Mammary epithelial cell (primary cell): ENCODE data around the gene KIF1B.

Source experiments
- EZH2 ChIP-seq: IDR thresholded peaks from 2 replicates; pipeline ENCODE4 v1.6.1; 2012; ENCODE audit warnings: low read length, inconsistent platforms, borderline replicate concordance
- TF ChIP-seq, protein P1 (sequence below), 2 donors: IDR thresholded peaks in 1 of 2; conservative IDR thresholded peaks in 1 of 2; 2 replicates each; pipeline ENCODE4 v1.5.1; 2011 to 2012; ENCODE audit warnings: inconsistent platforms in 2 of 2, low read length in 2 of 2, mild to moderate bottlenecking in 2 of 2, control low read depth in 1 of 2, low read depth in 1 of 2; ENCODE audit not compliant: insufficient read depth in 1 of 2; ENCODE audit errors: extremely low read depth in 1 of 2

DNA sequence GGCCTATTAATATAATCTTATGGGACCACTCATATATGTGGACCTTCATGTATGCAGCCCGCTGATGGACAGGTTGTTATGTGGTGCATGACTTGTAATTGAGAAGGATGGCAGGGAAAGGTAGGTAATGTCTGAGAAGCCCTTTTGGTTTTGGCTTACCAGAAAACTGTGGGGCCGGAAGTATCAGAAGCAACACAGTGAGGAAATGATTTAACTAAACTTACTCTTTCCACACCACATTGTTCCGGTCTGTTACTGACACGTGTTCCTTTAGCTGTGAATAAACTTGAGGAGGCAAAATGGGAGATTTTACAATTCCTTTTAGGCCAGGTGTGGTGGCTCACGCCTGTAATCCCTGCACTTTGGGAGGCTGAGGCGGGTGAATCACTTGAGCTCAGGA, 32.4 kb downstream of the KIF1B start:
- TF ChIP-seq EZH2: no peak
- TF ChIP-seq, protein P1, sequence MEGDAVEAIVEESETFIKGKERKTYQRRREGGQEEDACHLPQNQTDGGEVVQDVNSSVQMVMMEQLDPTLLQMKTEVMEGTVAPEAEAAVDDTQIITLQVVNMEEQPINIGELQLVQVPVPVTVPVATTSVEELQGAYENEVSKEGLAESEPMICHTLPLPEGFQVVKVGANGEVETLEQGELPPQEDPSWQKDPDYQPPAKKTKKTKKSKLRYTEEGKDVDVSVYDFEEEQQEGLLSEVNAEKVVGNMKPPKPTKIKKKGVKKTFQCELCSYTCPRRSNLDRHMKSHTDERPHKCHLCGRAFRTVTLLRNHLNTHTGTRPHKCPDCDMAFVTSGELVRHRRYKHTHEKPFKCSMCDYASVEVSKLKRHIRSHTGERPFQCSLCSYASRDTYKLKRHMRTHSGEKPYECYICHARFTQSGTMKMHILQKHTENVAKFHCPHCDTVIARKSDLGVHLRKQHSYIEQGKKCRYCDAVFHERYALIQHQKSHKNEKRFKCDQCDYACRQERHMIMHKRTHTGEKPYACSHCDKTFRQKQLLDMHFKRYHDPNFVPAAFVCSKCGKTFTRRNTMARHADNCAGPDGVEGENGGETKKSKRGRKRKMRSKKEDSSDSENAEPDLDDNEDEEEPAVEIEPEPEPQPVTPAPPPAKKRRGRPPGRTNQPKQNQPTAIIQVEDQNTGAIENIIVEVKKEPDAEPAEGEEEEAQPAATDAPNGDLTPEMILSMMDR (conservative IDR thresholded peaks at IDR 0.05 in 1 of 2, IDR thresholded peaks at IDR 0.05 in 1 of 2; ENCODE audit: extremely low read depth in 1 of 2, insufficient read depth in 1 of 2, low read depth in 1 of 2, low read length in 2 of 2): no peak
